ENCODE data around the gene PSMD12.

Gene PSMD12

GRCh38 chr17:67392111-67392510, 25.7 kb upstream of the PSMD12 start:
- no peak overlapping the region for H3K4me3 ChIP-seq (ENCODE audit: insufficient read depth, low read length, poor library complexity, severe bottlenecking)
- 0 out of 2 replicates have a peak, but pooled peaks cover 3% of the 10 kb centered on the region for H4K20me1 ChIP-seq (ENCODE audit: low read depth, low read length)
- H3K27ac ChIP-seq (ENCODE audit: low read depth, low read length) = no peak overlapping the region
- H3K79me2 ChIP-seq (ENCODE audit: insufficient read depth, low read length) = no peaks in the 10 kb centered on the region
- H3K27me3 ChIP-seq (ENCODE audit: low read length) = no peaks in the 10 kb centered on the region
- no peaks in the 10 kb centered on the region for H3K36me3 ChIP-seq (ENCODE audit: low read length)
- H3F3A ChIP-seq (ENCODE audit: insufficient read depth) = no peaks in the 10 kb centered on the region
- no peak overlapping the region for H3K4me2 ChIP-seq (ENCODE audit: low read depth, low read length, poor library complexity, severe bottlenecking)
- TF ChIP-seq EZH2phosphoT487 (conservative IDR thresholded peaks at IDR 0.05; ENCODE audit: low read length) (no peak), CTCF (IDR thresholded peaks at IDR 0.05; ENCODE audit: insufficient read depth, low read length, poor library complexity, severe bottlenecking) (no peak)
- no peak overlapping the region for H3K9ac ChIP-seq (ENCODE audit: low read length)
- H2AFZ ChIP-seq (ENCODE audit: low read depth, low read length, severe bottlenecking) = no peak overlapping the region
- H3K9me3 ChIP-seq (ENCODE audit: insufficient read depth, low read length) = no peaks in the 10 kb centered on the region
- H3K9me2 ChIP-seq (replicated peaks; ENCODE audit: insufficient read depth, low read length) = no peaks in the 10 kb centered on the region

- H4K20me1 ChIP-seq (ENCODE audit: low read depth, low read length) = 0 out of 2 replicates have a peak, but pooled peaks cover 3% of the 10 kb centered on the region
These were observed 24.4 kb upstream of the PSMD12 start for GRCh38 chr17:67390646-67391361.

GRCh38 chr17:67390006-67390645, 23.7 kb upstream of the PSMD12 start:
- no peaks in the 10 kb centered on the region for H3K79me2 ChIP-seq (ENCODE audit: insufficient read depth, low read length)
- H3K4me3 ChIP-seq (ENCODE audit: insufficient read depth, low read length, poor library complexity, severe bottlenecking) = no peak overlapping the region
- no peaks in the 10 kb centered on the region for H3K9me3 ChIP-seq (ENCODE audit: insufficient read depth, low read length)
- H3K9ac ChIP-seq (ENCODE audit: low read length) = no peak overlapping the region
- H3F3A ChIP-seq (ENCODE audit: insufficient read depth) = no peaks in the 10 kb centered on the region
- no peak overlapping the region for H3K4me2 ChIP-seq (ENCODE audit: low read depth, low read length, poor library complexity, severe bottlenecking)
- H3K27me3 ChIP-seq (ENCODE audit: low read length) = no peaks in the 10 kb centered on the region
- H4K20me1 ChIP-seq (ENCODE audit: low read depth, low read length) = 0 out of 2 replicates have a peak, but pooled peaks cover 3% of the 10 kb centered on the region
- H2AFZ ChIP-seq (ENCODE audit: low read depth, low read length, severe bottlenecking) = no peak overlapping the region
- TF ChIP-seq EZH2phosphoT487 (conservative IDR thresholded peaks at IDR 0.05; ENCODE audit: low read length) (no peak), CTCF (IDR thresholded peaks at IDR 0.05; ENCODE audit: insufficient read depth, low read length, poor library complexity, severe bottlenecking) (no peak)
- no peaks in the 10 kb centered on the region for H3K36me3 ChIP-seq (ENCODE audit: low read length)
- no peak overlapping the region for H3K27ac ChIP-seq (ENCODE audit: low read depth, low read length)
- H3K9me2 ChIP-seq (replicated peaks; ENCODE audit: insufficient read depth, low read length) = no peaks in the 10 kb centered on the region

More at GRCh38 chr17:67390646-67391361, 24.4 kb upstream of the PSMD12 start:
- no peaks in the 10 kb centered on the region for H3K9me3 ChIP-seq (ENCODE audit: insufficient read depth, low read length)
- H3K36me3 ChIP-seq (ENCODE audit: low read length) = no peaks in the 10 kb centered on the region
- H3K9ac ChIP-seq (ENCODE audit: low read length) = no peak overlapping the region
- no peaks in the 10 kb centered on the region for H3K27me3 ChIP-seq (ENCODE audit: low read length)
- no peak overlapping the region for H3K27ac ChIP-seq (ENCODE audit: low read depth, low read length)
- H3K4me2 ChIP-seq (ENCODE audit: low read depth, low read length, poor library complexity, severe bottlenecking) = no peak overlapping the region
- no peaks in the 10 kb centered on the region for H3K9me2 ChIP-seq (replicated peaks; ENCODE audit: insufficient read depth, low read length)
- no peak overlapping the region for H2AFZ ChIP-seq (ENCODE audit: low read depth, low read length, severe bottlenecking)
- H3F3A ChIP-seq (ENCODE audit: insufficient read depth) = no peaks in the 10 kb centered on the region
- no peak overlapping the region for H3K4me3 ChIP-seq (ENCODE audit: insufficient read depth, low read length, poor library complexity, severe bottlenecking)
- TF ChIP-seq EZH2phosphoT487 (conservative IDR thresholded peaks at IDR 0.05; ENCODE audit: low read length) (no peak), CTCF (IDR thresholded peaks at IDR 0.05; ENCODE audit: insufficient read depth, low read length, poor library complexity, severe bottlenecking) (no peak)
- no peaks in the 10 kb centered on the region for H3K79me2 ChIP-seq (ENCODE audit: insufficient read depth, low read length)
